ENCODE data around the gene HTR5A.

HTR5A gene

DNA sequence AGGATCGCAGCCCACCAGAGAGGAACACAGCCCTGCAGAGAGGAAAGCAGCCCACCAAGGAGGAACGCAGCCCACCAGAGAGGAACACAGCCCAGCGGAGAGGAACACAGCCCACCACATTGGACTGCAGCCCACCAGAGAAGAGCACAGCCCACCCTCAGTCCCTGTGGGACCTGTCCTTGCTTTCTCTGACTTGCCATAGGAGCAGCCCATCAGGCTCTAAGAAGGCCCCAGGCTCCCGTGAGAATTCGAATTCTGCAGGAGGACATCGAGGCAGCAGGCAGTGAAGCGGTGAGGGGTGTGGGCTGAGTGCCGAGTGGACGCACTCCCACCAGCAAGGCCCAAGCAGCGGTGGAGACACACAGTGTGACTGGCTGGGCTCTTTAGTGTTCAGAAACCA is 59.1 kb downstream of the HTR5A start:
- Histone ChIP-seq H3K36me3 (ENCODE audit: control insufficient read depth, low read length) (no peaks in the 10 kb centered on the region), H3K9me3 (ENCODE audit: control insufficient read depth, insufficient read depth, low read length) (no peaks in the 10 kb centered on the region), H4K20me1 (ENCODE audit: control insufficient read depth, insufficient read depth, low read depth, low read length) (no peaks in the 10 kb centered on the region), H3K27me3 (ENCODE audit: control insufficient read depth, low read length) (0 out of 2 replicates have a peak, but pooled peaks cover 5% of the 10 kb centered on the region), H3K79me2 (ENCODE audit: control insufficient read depth, low read length) (no peaks in the 10 kb centered on the region), H3K4me3 (ENCODE audit: low read length) (no peak overlapping the region), H3F3A (ENCODE audit: control insufficient read depth, insufficient read depth) (no peaks in the 10 kb centered on the region), H3K4me1 (ENCODE audit: control insufficient read depth, low read length) (no peaks in the 10 kb centered on the region), H3K9me2 (replicated peaks; ENCODE audit: control insufficient read depth, low read length) (no peaks in the 10 kb centered on the region), H3K4me2 (ENCODE audit: low read length) (no peak overlapping the region), H3K27ac (ENCODE audit: low read depth, low read length) (no peak overlapping the region)
- TF ChIP-seq CTCF (IDR thresholded peaks at IDR 0.05; ENCODE audit: low read depth, low read length, poor library complexity, severe bottlenecking), result no peak
- TF ChIP-seq EZH2phosphoT487 (IDR thresholded peaks at IDR 0.05; ENCODE audit: borderline replicate concordance, low read length), result no peak

DNA sequence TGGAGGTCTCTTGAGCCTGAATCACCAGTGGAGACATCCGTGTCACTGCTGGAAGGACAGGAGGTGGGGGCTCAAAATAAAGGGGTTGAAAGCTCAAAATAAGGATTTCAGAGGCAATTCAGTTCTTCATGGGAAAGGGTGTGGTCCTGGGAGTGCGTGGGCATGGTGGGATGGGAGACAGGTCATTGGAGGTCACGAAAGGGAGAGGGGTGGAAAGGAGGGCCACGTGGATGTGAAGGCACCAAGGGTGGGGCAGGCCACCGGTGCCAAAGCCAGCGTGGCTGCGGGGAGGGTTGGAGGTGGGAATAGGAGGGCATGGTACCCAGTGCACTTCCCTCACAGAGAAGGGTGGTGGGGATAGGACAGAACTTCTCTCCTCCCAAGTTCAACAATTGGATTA is 59.7 kb downstream of the HTR5A start:
- TF ChIP-seq EZH2phosphoT487 (IDR thresholded peaks at IDR 0.05; ENCODE audit: borderline replicate concordance, low read length) (no peak), CTCF (IDR thresholded peaks at IDR 0.05; ENCODE audit: low read depth, low read length, poor library complexity, severe bottlenecking) (no peak)

DNA sequence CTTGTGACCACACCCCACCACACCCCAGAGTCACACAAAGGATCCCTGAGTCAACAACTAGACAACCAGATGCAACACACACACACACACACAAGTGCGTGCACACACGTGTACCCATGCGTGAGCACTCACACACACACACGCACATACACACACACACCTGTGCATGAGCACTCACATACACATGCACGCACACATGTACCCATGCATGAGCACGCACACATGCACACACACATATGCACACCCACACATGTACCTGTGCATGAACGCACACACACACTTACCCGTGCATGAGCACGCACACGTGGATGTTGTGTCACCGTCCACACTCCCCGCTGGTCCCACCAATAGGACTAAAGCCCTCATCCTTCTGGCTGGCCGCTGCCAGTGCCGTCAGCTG is 60.4 kb downstream of the HTR5A start:
- Histone ChIP-seq H3K9me2 (replicated peaks; ENCODE audit: control insufficient read depth, low read length) (no peaks in the 10 kb centered on the region), H3K36me3 (ENCODE audit: control insufficient read depth, low read length) (no peaks in the 10 kb centered on the region), H4K20me1 (ENCODE audit: control insufficient read depth, insufficient read depth, low read depth, low read length) (no peaks in the 10 kb centered on the region), H3K27me3 (ENCODE audit: control insufficient read depth, low read length) (0 out of 2 replicates have a peak, but pooled peaks cover 3% of the 10 kb centered on the region), H3F3A (ENCODE audit: control insufficient read depth, insufficient read depth) (no peaks in the 10 kb centered on the region), H3K79me2 (ENCODE audit: control insufficient read depth, low read length) (no peaks in the 10 kb centered on the region), H3K4me2 (ENCODE audit: low read length) (no peak overlapping the region), H3K4me1 (ENCODE audit: control insufficient read depth, low read length) (no peaks in the 10 kb centered on the region), H3K9me3 (ENCODE audit: control insufficient read depth, insufficient read depth, low read length) (no peaks in the 10 kb centered on the region), H3K4me3 (ENCODE audit: low read length) (no peak overlapping the region), H3K27ac (ENCODE audit: low read depth, low read length) (no peak overlapping the region)
- no peak for TF ChIP-seq EZH2phosphoT487 (IDR thresholded peaks at IDR 0.05; ENCODE audit: borderline replicate concordance, low read length)
- TF ChIP-seq CTCF (IDR thresholded peaks at IDR 0.05; ENCODE audit: low read depth, low read length, poor library complexity, severe bottlenecking), result no peak

More for the DNA sequence above, 59.7 kb downstream of the HTR5A start:
- no peaks in the 10 kb centered on the region for H3F3A ChIP-seq (ENCODE audit: control insufficient read depth, insufficient read depth)
- no peak overlapping the region for H3K4me3 ChIP-seq (ENCODE audit: low read length)
- no peaks in the 10 kb centered on the region for H4K20me1 ChIP-seq (ENCODE audit: control insufficient read depth, insufficient read depth, low read depth, low read length)
- no peaks in the 10 kb centered on the region for H3K79me2 ChIP-seq (ENCODE audit: control insufficient read depth, low read length)
- no peaks in the 10 kb centered on the region for H3K4me1 ChIP-seq (ENCODE audit: control insufficient read depth, low read length)
- 0 out of 2 replicates have a peak, but pooled peaks cover 3% of the 10 kb centered on the region for H3K27me3 ChIP-seq (ENCODE audit: control insufficient read depth, low read length)
- H3K4me2 ChIP-seq (ENCODE audit: low read length), result no peak overlapping the region
- H3K27ac ChIP-seq (ENCODE audit: low read depth, low read length), result no peak overlapping the region
- H3K9me2 ChIP-seq (replicated peaks; ENCODE audit: control insufficient read depth, low read length), result no peaks in the 10 kb centered on the region
- H3K9me3 ChIP-seq (ENCODE audit: control insufficient read depth, insufficient read depth, low read length), result no peaks in the 10 kb centered on the region
- no peaks in the 10 kb centered on the region for H3K36me3 ChIP-seq (ENCODE audit: control insufficient read depth, low read length)

All from DOHH2 (cell line).